Ishikawa (cell line): Measurements from ENCODE around the gene ALDH1A3.

Experiments
- TEAD4 ChIP-seq: IDR thresholded peaks from 2 replicates; pipeline ENCODE4 v1.6.1; 2012
- TF ChIP-seq, protein P1 (sequence below): IDR thresholded peaks from 2 replicates; pipeline ENCODE4 v1.6.1; 2012
- TF ChIP-seq, protein P2 (sequence below): IDR thresholded peaks from 2 replicates; pipeline ENCODE4 v1.6.1; 2012

DNA sequence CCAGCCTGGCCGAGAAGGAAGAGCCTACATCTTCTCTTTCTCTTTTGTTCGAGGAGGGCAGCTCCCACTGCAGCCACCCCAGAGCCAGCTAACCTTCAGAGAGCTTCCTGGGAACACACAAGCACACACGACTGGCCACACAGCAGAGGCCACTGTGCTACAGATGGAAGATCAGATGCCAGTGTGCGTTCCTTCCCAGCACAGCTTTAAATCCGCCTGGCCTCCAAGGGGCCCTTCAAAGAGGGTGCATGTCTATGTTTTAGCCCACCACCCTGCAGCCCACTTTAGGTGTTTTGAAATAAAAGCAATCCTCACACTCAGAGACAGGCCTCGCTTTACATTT, 12.4 kb downstream of the ALDH1A3 start:
- TF ChIP-seq, protein P1, sequence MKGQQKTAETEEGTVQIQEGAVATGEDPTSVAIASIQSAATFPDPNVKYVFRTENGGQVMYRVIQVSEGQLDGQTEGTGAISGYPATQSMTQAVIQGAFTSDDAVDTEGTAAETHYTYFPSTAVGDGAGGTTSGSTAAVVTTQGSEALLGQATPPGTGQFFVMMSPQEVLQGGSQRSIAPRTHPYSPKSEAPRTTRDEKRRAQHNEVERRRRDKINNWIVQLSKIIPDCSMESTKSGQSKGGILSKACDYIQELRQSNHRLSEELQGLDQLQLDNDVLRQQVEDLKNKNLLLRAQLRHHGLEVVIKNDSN = no peak
- no peak for TF ChIP-seq TEAD4
- TF ChIP-seq, protein P2, sequence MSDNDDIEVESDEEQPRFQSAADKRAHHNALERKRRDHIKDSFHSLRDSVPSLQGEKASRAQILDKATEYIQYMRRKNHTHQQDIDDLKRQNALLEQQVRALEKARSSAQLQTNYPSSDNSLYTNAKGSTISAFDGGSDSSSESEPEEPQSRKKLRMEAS = no peak
